K562 (cell line): Measurements from ENCODE around the gene SLC25A53. TPM values are rescaled to one million over a fixed set of nuclear protein-coding genes. Genes with fewer than 3 reads are reported as not detected.

ENCODE experiments used
- BRD9 ChIP-seq: fragments of 450-650 bp; IDR thresholded peaks from 2 replicates; pipeline ENCODE4 v1.6.1; 2018; ENCODE audit warnings: low read depth; ENCODE audit not compliant: partially characterized antibody
- CCAR2 ChIP-seq: fragments of 200-400 bp; formaldehyde crosslinking; IDR thresholded peaks from 2 replicates; pipeline ENCODE4 v1.6.1; 2017; ENCODE audit warnings: mild to moderate bottlenecking, low read depth, low read length
- CHD1 ChIP-seq: fragments of 200-600 bp; sonication (generic); IDR thresholded peaks from one replicate; pipeline ENCODE4 v1.6.1; 2012; ENCODE audit warnings: mild to moderate bottlenecking, moderate library complexity, low read length, inconsistent platforms
- CREM ChIP-seq: IDR thresholded peaks from 2 replicates; pipeline ENCODE4 v1.6.1; 2014; ENCODE audit warnings: antibody characterized with exemption, low read depth
- DIDO1 ChIP-seq: fragments of 450-650 bp; IDR thresholded peaks from 2 replicates; pipeline ENCODE4 v1.6.1; 2016; ENCODE audit warnings: low read depth, missing biosample characterization, missing genetic modification characterization
- GMEB1 ChIP-seq: fragments of 250-450 bp; sonication (Bioruptor Pico); IDR thresholded peaks from 2 replicates; pipeline ENCODE4 v1.4.0; 2020; ENCODE audit warnings: mild to moderate bottlenecking
- IFI16 ChIP-seq: fragments of 250-450 bp; sonication (Bioruptor Pico); IDR thresholded peaks from 2 replicates; pipeline ENCODE4 v2.1.2; 2022; ENCODE audit warnings: mild to moderate bottlenecking, inconsistent platforms
- MEF2D ChIP-seq: conservative IDR thresholded peaks from 2 replicates; pipeline ENCODE4 v1.6.1; 2016; ENCODE audit warnings: low read depth, missing genetic modification characterization, missing compliant biosample characterization
- NR2C2 ChIP-seq, 2 experiments: fragments of 200-800 bp in 1 of 2; sonication (Bioruptor generic) in 1 of 2; sonication (generic) in 1 of 2; formaldehyde crosslinking in 1 of 2; IDR thresholded peaks; 2 replicates each; pipeline versions ENCODE4 v1.6.1 to v1.8.0; 2016 to 2022; ENCODE audit warnings: mild to moderate bottlenecking in 1 of 2, missing compliant biosample characterization in 1 of 2, missing genetic modification characterization in 1 of 2, missing genetic modification reagents in 1 of 2
- RBM34 ChIP-seq: fragments of 200-400 bp; formaldehyde crosslinking; IDR thresholded peaks from 2 replicates; pipeline ENCODE4 v1.6.1; 2018; ENCODE audit warnings: low read length, borderline replicate concordance; ENCODE audit not compliant: insufficient read depth
- SMARCA5 ChIP-seq: fragments of 450-650 bp; IDR thresholded peaks from 2 replicates; pipeline ENCODE4 v1.6.1; 2016
- SMARCB1 ChIP-seq: IDR thresholded peaks from 2 replicates; pipeline ENCODE4 v1.6.1; 2011; ENCODE audit warnings: improper control_type of control experiment, low read depth; ENCODE audit not compliant: insufficient read length
- STAG1 ChIP-seq: sonication (generic); formaldehyde crosslinking; IDR thresholded peaks from 2 replicates; pipeline ENCODE4 v1.5.0; 2020; ENCODE audit warnings: missing genetic modification reagents, borderline replicate concordance
- STAT5A ChIP-seq: IDR thresholded peaks from 2 replicates; pipeline ENCODE4 v1.6.1; 2012; ENCODE audit warnings: low read length, inconsistent platforms, borderline replicate concordance
- ZNF449 ChIP-seq: fragments of 250-450 bp; sonication (Bioruptor Pico); IDR thresholded peaks from 2 replicates; pipeline ENCODE4 v1.8.0; 2022; ENCODE audit warnings: moderate library complexity, mild to moderate bottlenecking, inconsistent platforms
- ZNF609 ChIP-seq: sonication (generic); formaldehyde crosslinking; IDR thresholded peaks from 2 replicates; pipeline ENCODE4 v1.8.1; 2023; ENCODE audit warnings: missing genetic modification reagents, mild to moderate bottlenecking, borderline replicate concordance
- polyA plus RNA-seq, 8 experiments: library from polyadenylated mRNA; depleted of rRNA in 4 of 8; stranded (reverse) in 5 of 8; unstranded in 3 of 8; fragments of >200 nt; fragmentation: Nextera tagmentation in 2 of 8; fragmentation: Illumina TruSeq in 1 of 8; extraction: Ambion mirVana in 2 of 8; extraction: Trizol in 1 of 8; gene quantifications; 2 replicates each; pipeline versions ENCODE4 v1.2.1 to v1.2.3, GENCODE V29; 2011 to 2014; ENCODE audit warnings: inconsistent platforms in 1 of 8, missing spikeins in 1 of 8
- total RNA-seq, 7 experiments: library from RNA; depleted of rRNA in 6 of 7; stranded (reverse); fragments of >200 nt in 6 of 7; fragmentation: Illumina TruSeq in 2 of 7; extraction: Trizol in 2 of 7; gene quantifications; 2 replicates each; pipeline versions ENCODE4 v1.2.1 to v1.2.3, GENCODE V29; 2011 to 2021; ENCODE audit warnings: low replicate concordance in 1 of 7
- TF ChIP-seq, protein P1 (sequence below): fragments of 450-650 bp; IDR thresholded peaks from 2 replicates; pipeline ENCODE4 v1.6.1; 2018; ENCODE audit not compliant: partially characterized antibody

Gene SLC25A53
- total and polyA plus RNA-seq, 9 of the 15 experiments (the other 6 are each of a cell fraction or from before 2014, with no cell fraction given) = 2.4 to 8.6 (median 5.6) TPM

DNA sequence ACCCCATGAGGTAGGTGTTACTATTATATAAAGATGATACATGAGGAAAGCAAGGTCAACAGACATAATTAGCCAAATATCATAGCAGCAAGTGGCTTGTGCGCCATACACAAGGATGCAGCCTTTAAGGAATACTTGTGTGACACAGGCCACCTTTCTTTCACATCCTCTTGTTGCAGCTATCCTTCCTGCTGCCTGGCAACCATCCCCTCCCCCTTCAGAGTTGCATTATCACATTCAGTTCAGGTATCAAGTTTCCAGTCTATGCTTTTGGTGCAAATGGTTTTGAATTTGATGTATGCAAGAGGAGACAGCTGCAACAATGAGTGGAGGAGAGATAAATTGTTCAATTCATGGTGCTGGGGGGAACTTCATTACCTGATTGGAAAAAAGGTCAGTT, 38.0 kb downstream of the SLC25A53 start (continued):
- TF ChIP-seq, protein P1, sequence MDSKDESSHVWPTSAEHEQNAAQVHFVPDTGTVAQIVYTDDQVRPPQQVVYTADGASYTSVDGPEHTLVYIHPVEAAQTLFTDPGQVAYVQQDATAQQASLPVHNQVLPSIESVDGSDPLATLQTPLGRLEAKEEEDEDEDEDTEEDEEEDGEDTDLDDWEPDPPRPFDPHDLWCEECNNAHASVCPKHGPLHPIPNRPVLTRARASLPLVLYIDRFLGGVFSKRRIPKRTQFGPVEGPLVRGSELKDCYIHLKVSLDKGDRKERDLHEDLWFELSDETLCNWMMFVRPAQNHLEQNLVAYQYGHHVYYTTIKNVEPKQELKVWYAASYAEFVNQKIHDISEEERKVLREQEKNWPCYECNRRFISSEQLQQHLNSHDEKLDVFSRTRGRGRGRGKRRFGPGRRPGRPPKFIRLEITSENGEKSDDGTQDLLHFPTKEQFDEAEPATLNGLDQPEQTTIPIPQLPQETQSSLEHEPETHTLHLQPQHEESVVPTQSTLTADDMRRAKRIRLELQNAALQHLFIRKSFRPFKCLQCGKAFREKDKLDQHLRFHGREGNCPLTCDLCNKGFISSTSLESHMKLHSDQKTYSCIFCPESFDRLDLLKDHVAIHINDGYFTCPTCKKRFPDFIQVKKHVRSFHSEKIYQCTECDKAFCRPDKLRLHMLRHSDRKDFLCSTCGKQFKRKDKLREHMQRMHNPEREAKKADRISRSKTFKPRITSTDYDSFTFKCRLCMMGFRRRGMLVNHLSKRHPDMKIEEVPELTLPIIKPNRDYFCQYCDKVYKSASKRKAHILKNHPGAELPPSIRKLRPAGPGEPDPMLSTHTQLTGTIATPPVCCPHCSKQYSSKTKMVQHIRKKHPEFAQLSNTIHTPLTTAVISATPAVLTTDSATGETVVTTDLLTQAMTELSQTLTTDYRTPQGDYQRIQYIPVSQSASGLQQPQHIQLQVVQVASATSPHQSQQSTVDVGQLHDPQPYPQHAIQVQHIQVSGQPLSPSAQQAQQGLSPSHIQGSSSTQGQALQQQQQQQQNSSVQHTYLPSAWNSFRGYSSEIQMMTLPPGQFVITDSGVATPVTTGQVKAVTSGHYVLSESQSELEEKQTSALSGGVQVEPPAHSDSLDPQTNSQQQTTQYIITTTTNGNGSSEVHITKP = no peak
- no peak for TF ChIP-seq IFI16 (CRISPR knock-in tag)
- no peak for TF ChIP-seq STAG1 (CRISPR knock-in tag)
- no peak for TF ChIP-seq SMARCA5
- no peak for TF ChIP-seq CCAR2
- no peak for TF ChIP-seq SMARCB1
- no peak for TF ChIP-seq ZNF609
- TF ChIP-seq CHD1 = no peak
- no peak for TF ChIP-seq BRD9
- TF ChIP-seq GMEB1 (CRISPR knock-in tag) = no peak
- TF ChIP-seq MEF2D (tag) = no peak
- TF ChIP-seq CREM = no peak
- TF ChIP-seq STAT5A = no peak
- no peak for TF ChIP-seq RBM34
- TF ChIP-seq DIDO1 = no peak
- TF ChIP-seq NR2C2 (CRISPR knock-in tag; IDR thresholded peaks at IDR 0.05) = no peak
- TF ChIP-seq NR2C2 (tag; IDR thresholded peaks at IDR 0.05) = no peak
- no peak for TF ChIP-seq ZNF449 (CRISPR knock-in tag)
